K562 (cell line): ENCODE measurements around the gene SRCIN1. TPM values are rescaled to one million over a fixed set of nuclear protein-coding genes. Genes with fewer than 3 reads are reported as not detected.

ENCODE experiments used
- ATAC-seq: fragments of 200-7000 bp; cut with Tn5 transposase; 3 replicates; pipeline ENCODE4 v1.9.1; 2020; ENCODE audit warnings: moderate library complexity
- BruUV-seq: library from RNA; stranded (reverse); fragments of 400-500 nt; replicated peaks from 2 replicates; lab custom pipeline; 2021; lab: Mats Ljungman, UMichigan
- CTCF ChIA-PET: fragments of 300-600 bp; formaldehyde crosslinking; extraction: SDS; loops from one replicate; lab custom pipeline; 2021; ENCODE audit warnings: low intra/inter-chr PET ratio; lab: Yijun Ruan, JAX
- POLR2A ChIA-PET: fragments of 300-600, 350-650 bp; sonication (Branson Sonifier 250); formaldehyde crosslinking; extraction: SDS; loops from one replicate; lab custom pipeline; 2021; ENCODE audit warnings: antibody characterized with exemption, inconsistent platforms; lab: Yijun Ruan, JAX
- DNase-seq, 4 experiments: peaks; one replicate each; pipeline versions ENCODE4 v3.0.0 to v3.0.0-alpha.2; 2011 to 2018; ENCODE audit warnings: low spot score in 3 of 4, mixed read lengths in 3 of 4; ENCODE audit errors: extremely low read depth in 1 of 4
- FAIRE-seq: peaks from 2 replicates; lab custom pipeline; 2011; peaks lifted over from hg19 to GRCh38; lab: Jason Lieb, UNC
- H2AFZ ChIP-seq: 2 replicates; pipeline ENCODE4 v1.6.0; 2011; ENCODE audit warnings: low read depth, low read length, control low read depth, inconsistent platforms
- H3K27ac ChIP-seq: fragments of 200-600 bp; 3 replicates; pipeline ENCODE4 v1.8.0; 2011; ENCODE audit warnings: low read depth, mild to moderate bottlenecking, control low read depth, inconsistent platforms, low read length, moderate library complexity, mixed read lengths; ENCODE audit errors: extremely low read depth
- H3K27me3 ChIP-seq, 2 experiments: fragments of 300-600 bp in 1 of 2; 2 replicates in 1 of 2; 3 replicates in 1 of 2; pipeline versions ENCODE4 v1.6.0 to v1.8.0; 2011; ENCODE audit warnings: inconsistent platforms in 2 of 2, low read length in 2 of 2, mild to moderate bottlenecking in 1 of 2, mixed read lengths in 1 of 2, moderate library complexity in 1 of 2; ENCODE audit not compliant: control insufficient read depth in 2 of 2, insufficient read depth in 2 of 2
- H3K36me3 ChIP-seq: fragments of 300-600 bp; 3 replicates; pipeline ENCODE4 v1.8.0; 2011; ENCODE audit warnings: mild to moderate bottlenecking, low read length, inconsistent platforms; ENCODE audit not compliant: control insufficient read depth, insufficient read depth
- H3K4me1 ChIP-seq, 2 experiments: fragments of 200-600 bp in 1 of 2; replicated peaks in 1 of 2; 2 replicates in 1 of 2; 3 replicates in 1 of 2; pipeline versions ENCODE4 v1.5.1 to v1.8.0; 2011; ENCODE audit warnings: inconsistent platforms in 2 of 2, low read length in 2 of 2, mild to moderate bottlenecking in 1 of 2, mixed read lengths in 1 of 2, moderate library complexity in 1 of 2; ENCODE audit not compliant: control insufficient read depth in 2 of 2, insufficient read depth in 2 of 2
- H3K4me2 ChIP-seq: 2 replicates; pipeline ENCODE4 v1.6.1; 2011; ENCODE audit warnings: low read length, control low read depth, inconsistent platforms, mixed read lengths; ENCODE audit not compliant: insufficient read depth
- H3K4me3 ChIP-seq: fragments of 200-600 bp; sonication (generic), shearing (Covaris generic); 2 replicates; pipeline ENCODE4 v1.5.1; 2016; ENCODE audit warnings: control low read depth, inconsistent platforms
- H3K79me2 ChIP-seq: fragments of 200-600 bp; 3 replicates; pipeline ENCODE4 v1.8.0; 2011; ENCODE audit warnings: low read length, inconsistent platforms; ENCODE audit not compliant: control insufficient read depth, insufficient read depth
- H3K9ac ChIP-seq, 2 experiments: 2 replicates each; pipeline versions ENCODE4 v1.6.0 to v1.6.1; 2011; ENCODE audit warnings: low read depth in 2 of 2, low read length in 2 of 2, control low read depth in 1 of 2, inconsistent platforms in 1 of 2, mild to moderate bottlenecking in 1 of 2, mixed read lengths in 1 of 2; ENCODE audit not compliant: insufficient read depth in 1 of 2
- H3K9me1 ChIP-seq: one replicate; pipeline ENCODE4 v1.6.0; 2011; ENCODE audit warnings: inconsistent platforms, mild to moderate bottlenecking, low read length, moderate library complexity; ENCODE audit not compliant: control insufficient read depth, insufficient read depth
- H3K9me3 ChIP-seq: replicated peaks from 2 replicates; pipeline ENCODE4 v1.5.1; 2011; ENCODE audit warnings: low read depth, low read length, inconsistent platforms; ENCODE audit not compliant: control insufficient read depth, insufficient read depth
- H4K20me1 ChIP-seq: replicated peaks from 2 replicates; pipeline ENCODE4 v1.6.1; 2011; ENCODE audit warnings: low read length, inconsistent platforms, mixed read lengths; ENCODE audit not compliant: control insufficient read depth, insufficient read depth
- BMI1 ChIP-seq: fragments of 150-350 bp; IDR thresholded peaks from 2 replicates; pipeline ENCODE4 v1.6.1; 2014; ENCODE audit warnings: low read length
- CHCHD3 ChIP-seq: fragments of 250-450 bp; sonication (Bioruptor Pico); IDR thresholded peaks from 2 replicates; pipeline ENCODE4 v2.1.2; 2022; ENCODE audit warnings: mild to moderate bottlenecking
- CUX1 ChIP-seq: fragments of 200-800 bp; sonication (Bioruptor generic); IDR thresholded peaks from 2 replicates; pipeline ENCODE4 v1.6.1; 2016; ENCODE audit warnings: missing genetic modification characterization, missing compliant biosample characterization
- MBD1 ChIP-seq: fragments of 250-450 bp; sonication (Bioruptor Pico); IDR thresholded peaks from 2 replicates; pipeline ENCODE4 v1.8.0; 2022; ENCODE audit warnings: inconsistent platforms
- MEF2A ChIP-seq: IDR thresholded peaks from 2 replicates; pipeline ENCODE4 v1.6.1; 2011; ENCODE audit warnings: low read depth, mild to moderate bottlenecking, low read length, moderate library complexity; ENCODE audit not compliant: control insufficient read depth
- NR2F6 ChIP-seq: fragments of 450-650 bp; formaldehyde crosslinking; IDR thresholded peaks from 2 replicates; pipeline ENCODE4 v1.4.0; 2020; ENCODE audit warnings: mild to moderate bottlenecking
- RREB1 ChIP-seq: fragments of 250-450 bp; sonication (Bioruptor Pico); IDR thresholded peaks from 2 replicates; pipeline ENCODE4 v1.4.0; 2020
- WGBS: fragments of 100-300 bp; shearing (Covaris generic); methylation state at CpG from one replicate; pipeline ENCODE4 v1.1.6; 2016; ENCODE audit warnings: low coverage, mixed read lengths; ENCODE audit not compliant: insufficient coverage; ENCODE audit errors: missing lambda C conversion rate; 5-methylcytosine and 5-hydroxymethylcytosine counted together
- in situ Hi-C: fragments of 300-500 bp; cut with MboI; formaldehyde crosslinking; loops from 4 replicates; pipeline ENCODE4 v1.15.0; 2018; ENCODE audit warnings: inconsistent platforms, mixed read lengths
- intact Hi-C: fragments of 100-400 bp; cut with micrococcal nuclease; formaldehyde crosslinking; loops from 2 replicates; pipeline ENCODE4 v1.14.2; 2022
- polyA plus RNA-seq, 8 experiments: library from polyadenylated mRNA; depleted of rRNA in 4 of 8; stranded (reverse) in 5 of 8; unstranded in 3 of 8; fragments of >200 nt; fragmentation: Nextera tagmentation in 2 of 8; fragmentation: Illumina TruSeq in 1 of 8; extraction: Ambion mirVana in 2 of 8; extraction: Trizol in 1 of 8; gene quantifications; 2 replicates each; pipeline versions ENCODE4 v1.2.1 to v1.2.3, GENCODE V29; 2011 to 2014; ENCODE audit warnings: inconsistent platforms in 1 of 8, missing spikeins in 1 of 8
- total RNA-seq, 7 experiments: library from RNA; depleted of rRNA in 6 of 7; stranded (reverse); fragments of >200 nt in 6 of 7; fragmentation: Illumina TruSeq in 2 of 7; extraction: Trizol in 2 of 7; gene quantifications; 2 replicates each; pipeline versions ENCODE4 v1.2.1 to v1.2.3, GENCODE V29; 2011 to 2021; ENCODE audit warnings: low replicate concordance in 1 of 7

SRCIN1 gene
- total and polyA plus RNA-seq, 9 of the 15 experiments (the other 6 are each of a cell fraction or from before 2014, with no cell fraction given), result 0.09 to 0.33 (median 0.13) TPM; not detected in 6

- H3K9me3 ChIP-seq, result no peaks in the 10 kb centered on the region
- no peaks in the 10 kb centered on the region for H3K9me1 ChIP-seq
- H3K27ac ChIP-seq, result no peak overlapping the region
- H3K79me2 ChIP-seq, result no peaks in the 10 kb centered on the region
- CTCF ChIA-PET, result no interaction called here
- DNase-seq, result peak in 2 of 4 experiments; percentile 24 to 38
- H3K27me3 ChIP-seq, result peaks cover 37 to 87% of the 10 kb centered on the region in 2 experiments; a peak in 4 of 5 replicates
- no peak for FAIRE-seq
- H3K4me3 ChIP-seq, result no peak overlapping the region
- no TSS peak for BruUV-seq
- H3K9ac ChIP-seq, result no peak overlapping the region
- no peak for ATAC-seq
- 5% methylated on average over 14 of the region's 39 CpGs for WGBS
- no peak overlapping the region for H2AFZ ChIP-seq
- POLR2A ChIA-PET, result interaction anchor here (0.6 kb wide), 1 partner anchor 155 kb away, joined by 3 read pairs; no protein-coding TSS in a partner anchor
- no peaks in the 10 kb centered on the region for H3K36me3 ChIP-seq
- intact Hi-C loops, result no loop called here
- in situ Hi-C loops, result loop anchor here (10.0 kb wide), 1 partner anchor 137 kb away; no protein-coding TSS in a partner anchor
- peaks cover 34% of the 10 kb centered on the region for H4K20me1 ChIP-seq
- peaks cover 0 to 21% of the 10 kb centered on the region in 2 experiments; a peak in 2 of 5 replicates for H3K4me1 ChIP-seq
- H3K4me2 ChIP-seq, result no peak overlapping the region
- TF ChIP-seq MBD1 (CRISPR knock-in tag) (no peak), CUX1 (CRISPR knock-in tag) (no peak), BMI1 (no peak), MEF2A (no peak), NR2F6 (CRISPR knock-in tag) (no peak), CHCHD3 (CRISPR knock-in tag) (no peak), RREB1 (no peak)
Observed at GRCh38 chr17:38571833-38572668, 33.7 kb downstream of the SRCIN1 start.
